Spinal cord (tissue), 10 donors: ENCODE results near the gene C5orf58. TPM values are rescaled to one million over a fixed set of nuclear protein-coding genes. Genes with fewer than 3 reads are reported as not detected.

Source experiments
- DNase-seq, 6 donors: peaks; one replicate each; pipeline versions ENCODE4 v3.0.0 to v3.0.0-alpha.2; 2013 to 2015; ENCODE audit warnings: low spot score in 6 of 6, low read depth in 4 of 6
- H3K27ac ChIP-seq: one replicate; pipeline ENCODE4 v1.5.1; 2013; ENCODE audit warnings: low read depth, low read length, control low read depth
- H3K27me3 ChIP-seq: one replicate; pipeline ENCODE4 v1.6.1; 2013; ENCODE audit warnings: low read length; ENCODE audit not compliant: control insufficient read depth, insufficient read depth
- H3K36me3 ChIP-seq: one replicate; pipeline ENCODE4 v1.6.1; 2013; ENCODE audit warnings: low read length; ENCODE audit not compliant: control insufficient read depth, insufficient read depth
- H3K4me1 ChIP-seq: one replicate; pipeline ENCODE4 v1.6.1; 2013; ENCODE audit warnings: low read length; ENCODE audit not compliant: control insufficient read depth, insufficient read depth
- H3K4me3 ChIP-seq: one replicate; pipeline ENCODE4 v1.5.1; 2013; ENCODE audit warnings: low read depth, low read length, control low read depth
- H3K9me3 ChIP-seq: one replicate; pipeline ENCODE4 v1.6.1; 2013; ENCODE audit warnings: low read length; ENCODE audit not compliant: control insufficient read depth, insufficient read depth
- WGBS: methylation state at CpG from one replicate; pipeline ENCODE4 v1.1.5; 2013; ENCODE audit warnings: missing lambda C conversion rate; ENCODE audit not compliant: insufficient coverage; 5-methylcytosine and 5-hydroxymethylcytosine counted together
- polyA plus RNA-seq, 2 donors: library from polyadenylated mRNA; unstranded; fragments of 120-200 nt; gene quantifications; one replicate each; pipeline ENCODE4 v1.2.1, GENCODE V29; 2013; ENCODE audit not compliant: insufficient read length in 2 of 2
- total RNA-seq, 2 donors: library from RNA; depleted of rRNA in 1 of 2; stranded (reverse); fragments of 120-200 nt in 1 of 2; fragments of >200 nt in 1 of 2; gene quantifications; one replicate each; pipeline versions ENCODE4 v1.2.3 to v1.2.4, GENCODE V29; 2013 to 2014
- donor health status: healthy.

Gene C5orf58
- total and polyA plus RNA-seq, 4 donors = 1.8 to 2.1 TPM; not detected in 2

DNA sequence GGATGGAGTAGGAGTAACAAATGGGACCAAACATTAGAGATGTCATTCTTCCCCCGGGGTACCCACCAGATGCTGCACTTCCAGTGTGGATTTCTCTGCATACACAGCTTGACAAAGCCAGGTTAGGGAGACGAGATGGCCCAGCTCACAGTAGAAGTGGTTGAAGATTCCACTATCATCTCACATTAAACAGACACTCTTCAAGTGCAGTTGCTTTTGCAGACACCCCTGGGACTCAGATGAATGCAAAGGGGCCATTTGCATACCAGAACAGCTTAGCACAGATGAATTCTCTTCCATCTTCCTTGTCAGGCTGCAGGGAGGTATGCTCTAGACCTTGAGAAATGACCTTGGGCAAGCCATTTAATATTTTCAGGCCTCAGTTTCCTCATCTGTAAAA is 12.6 kb upstream of the C5orf58 start:
- H3K4me1 ChIP-seq = peaks cover 21% of the 10 kb centered on the region
- H3K27me3 ChIP-seq = no peaks in the 10 kb centered on the region

DNA sequence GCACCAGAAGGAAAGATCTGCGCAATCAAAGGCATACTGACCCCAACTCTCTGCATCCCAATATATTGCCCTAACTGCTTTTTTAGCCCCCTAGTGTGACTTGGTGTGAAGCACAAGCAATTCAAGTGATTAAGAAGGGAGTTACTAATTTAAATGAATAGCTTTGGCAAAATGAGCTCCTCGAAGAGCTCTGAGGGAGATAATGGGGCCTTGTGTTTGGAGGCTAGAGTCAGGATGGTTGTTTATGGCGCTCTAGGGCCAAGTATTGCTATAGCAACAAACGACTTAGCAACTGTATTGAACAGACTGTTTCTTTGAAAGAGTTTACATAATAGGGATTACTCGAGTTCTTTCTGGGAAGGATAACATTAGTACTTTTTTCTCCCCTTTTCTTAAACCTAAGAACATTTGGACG is 11.5 kb upstream of the C5orf58 start:
- Histone ChIP-seq H3K27ac (peak overlapping the region; percentile 76), H3K9me3 (no peaks in the 10 kb centered on the region), H3K36me3 (no peaks in the 10 kb centered on the region), H3K27me3 (no peaks in the 10 kb centered on the region), H3K4me1 (peaks cover 25% of the 10 kb centered on the region), H3K4me3 (no peak overlapping the region)
- WGBS = 7% methylated on average over 2 of the region's 6 CpGs
- DNase-seq = peak; percentile 73 to 98 (median 85)

More for the DNA sequence above, 12.6 kb upstream of the C5orf58 start:
- Histone ChIP-seq H3K9me3 (no peaks in the 10 kb centered on the region), H3K4me3 (no peak overlapping the region), H3K36me3 (no peaks in the 10 kb centered on the region), H3K27ac (no peak overlapping the region)
- WGBS = 83% methylated on average over 1 of the region's 2 CpGs
- no peak for DNase-seq

DNA sequence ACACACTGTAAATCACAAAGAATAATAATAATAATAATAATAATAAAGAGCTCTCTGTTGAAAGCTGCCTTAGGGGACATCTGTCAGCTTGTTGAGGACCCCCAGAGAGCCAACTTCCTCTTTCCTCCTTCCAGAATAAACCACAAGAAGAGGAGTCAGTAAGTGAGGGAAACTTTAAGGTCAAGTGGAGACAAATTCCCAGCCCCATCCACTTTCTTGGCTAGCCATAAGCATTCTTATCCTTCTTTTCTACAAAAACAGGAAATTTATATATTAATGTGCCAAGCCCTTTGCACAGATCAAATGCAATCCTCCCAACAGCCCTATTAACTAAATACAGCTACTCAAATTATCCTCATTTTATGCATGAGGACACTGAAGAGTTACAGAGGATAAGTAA is 9.4 kb upstream of the C5orf58 start:
- H3K27ac ChIP-seq = no peak overlapping the region
- H3K4me1 ChIP-seq = peaks cover 25% of the 10 kb centered on the region
- DNase-seq = peak in 1 of 6 donors; percentile 71
- no peaks in the 10 kb centered on the region for H3K9me3 ChIP-seq
- H3K4me3 ChIP-seq = no peak overlapping the region
- no peaks in the 10 kb centered on the region for H3K27me3 ChIP-seq
- no peaks in the 10 kb centered on the region for H3K36me3 ChIP-seq

DNA sequence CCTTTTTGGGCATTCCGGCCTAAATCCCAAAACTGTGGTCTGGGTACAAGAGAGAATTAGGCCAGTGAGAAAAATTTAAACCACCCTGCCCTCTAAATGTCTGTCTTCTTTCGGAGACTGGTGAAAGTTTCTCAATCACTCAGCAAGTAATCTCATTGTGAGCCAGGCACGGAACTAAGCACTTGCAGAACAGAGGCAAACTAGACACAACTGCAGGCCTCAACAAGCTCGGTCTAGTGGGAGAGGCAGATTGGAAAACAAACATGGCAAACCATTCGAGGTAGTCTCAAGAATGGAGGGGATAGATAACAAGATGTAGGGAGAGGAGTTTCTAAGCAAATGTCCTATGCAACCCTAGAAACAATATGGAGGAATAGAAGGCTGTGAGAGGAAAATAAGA is 8.9 kb upstream of the C5orf58 start:
- Histone ChIP-seq H3K9me3 (no peaks in the 10 kb centered on the region), H3K27ac (no peak overlapping the region), H3K4me3 (no peak overlapping the region), H3K4me1 (peaks cover 21% of the 10 kb centered on the region), H3K27me3 (no peaks in the 10 kb centered on the region), H3K36me3 (no peaks in the 10 kb centered on the region)
- 87% methylated on average over 3 of the region's 5 CpGs for WGBS
- DNase-seq = no peak

DNA sequence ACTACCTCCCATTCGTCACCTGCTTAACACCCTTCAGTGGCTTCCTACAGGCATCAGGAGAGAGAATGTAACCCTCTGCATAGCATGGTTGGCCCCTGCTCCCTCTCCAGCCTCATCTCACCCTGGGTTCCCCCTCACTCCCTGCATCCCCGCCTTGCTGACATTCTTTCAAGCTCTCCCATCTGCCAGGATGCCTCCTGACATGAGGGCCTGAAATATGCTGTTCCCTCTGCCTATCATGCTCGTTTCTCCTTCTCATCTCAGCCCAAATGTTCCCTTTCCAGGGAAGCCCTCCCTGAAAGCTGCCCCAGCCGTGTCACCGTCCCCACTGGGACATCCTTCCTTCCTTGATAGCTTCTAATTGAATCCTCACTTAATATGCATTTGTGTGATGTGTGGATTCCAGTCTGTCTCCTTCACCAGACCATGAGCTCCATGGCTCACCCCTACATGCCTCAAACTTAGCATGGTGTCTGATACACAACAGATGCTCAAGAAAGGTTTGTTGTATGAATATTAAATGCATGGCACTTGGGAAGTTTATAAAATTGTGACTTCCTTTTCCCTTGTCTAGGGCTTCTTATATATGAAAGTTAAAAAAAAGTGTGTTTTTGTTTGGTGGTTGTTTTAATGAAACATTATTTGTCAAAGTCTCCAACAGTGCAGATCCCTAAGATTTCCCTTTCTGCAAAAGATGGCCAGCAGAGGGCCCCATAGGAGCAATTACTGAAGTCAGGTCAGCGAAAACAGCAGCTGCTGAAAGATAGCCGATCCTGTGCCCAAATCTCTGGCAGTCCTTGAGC is 7.3 kb upstream of the C5orf58 start:
- 55% methylated on average over 5 of the region's 7 CpGs for WGBS
- H3K27ac ChIP-seq = no peak overlapping the region

DNA sequence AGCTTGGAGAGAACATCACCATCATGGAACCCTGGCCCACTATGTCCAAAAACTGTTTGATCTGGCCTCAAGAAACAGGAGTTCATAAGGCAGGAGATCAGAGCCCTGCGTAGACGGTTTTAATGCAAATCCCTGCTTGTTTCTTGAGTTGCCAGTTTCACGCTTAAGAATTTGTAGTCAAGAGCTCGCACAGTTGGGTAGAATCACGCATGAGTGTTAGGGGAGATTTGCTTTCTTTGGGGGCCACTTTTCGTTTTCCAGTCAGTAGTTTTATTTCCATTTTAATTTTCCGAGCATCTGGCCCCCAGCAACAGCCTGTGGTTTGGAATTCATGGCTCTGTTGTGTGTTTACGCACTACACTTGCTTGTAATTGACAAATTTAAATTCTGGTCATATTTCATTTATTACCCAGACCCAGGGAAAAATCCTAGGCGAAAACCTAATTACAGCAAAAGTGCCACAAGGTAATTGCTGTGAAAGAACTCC is 6.6 kb upstream of the C5orf58 start:
- 50% methylated on average over 4 of the region's 9 CpGs for WGBS
- H3K36me3 ChIP-seq = no peaks in the 10 kb centered on the region
- no peaks in the 10 kb centered on the region for H3K27me3 ChIP-seq
- no peak overlapping the region for H3K27ac ChIP-seq
- peaks cover 14% of the 10 kb centered on the region for H3K4me1 ChIP-seq
- H3K4me3 ChIP-seq = no peak overlapping the region
- no peaks in the 10 kb centered on the region for H3K9me3 ChIP-seq
- peak in 2 of 6 donors; percentile 72 to 94 for DNase-seq

More for the DNA sequence above, 7.3 kb upstream of the C5orf58 start:
- H3K4me1 ChIP-seq = peaks cover 16% of the 10 kb centered on the region
- H3K9me3 ChIP-seq = no peaks in the 10 kb centered on the region
- DNase-seq = peak in 5 of 6 donors; percentile 75 to 96 (median 83)
- H3K36me3 ChIP-seq = no peaks in the 10 kb centered on the region
- H3K4me3 ChIP-seq = no peak overlapping the region
- H3K27me3 ChIP-seq = no peaks in the 10 kb centered on the region

DNA sequence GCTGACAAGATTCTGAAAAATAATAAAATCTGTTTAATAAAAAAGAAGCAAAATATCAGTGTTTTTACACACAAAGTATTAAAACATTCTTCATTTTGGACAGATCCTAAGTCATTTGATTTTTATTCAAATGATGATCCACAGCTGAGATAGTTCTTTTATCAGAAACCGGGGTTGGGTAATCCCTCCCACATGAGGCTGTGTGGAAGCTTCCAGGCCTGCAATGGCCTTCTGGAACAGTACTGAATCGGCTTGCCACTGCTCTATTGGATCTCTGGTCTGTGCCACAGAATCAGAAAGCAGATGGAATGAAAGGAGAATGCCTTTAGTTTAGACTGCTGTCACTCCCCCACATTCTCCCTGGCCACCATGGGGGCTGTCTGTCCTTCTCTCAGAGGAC is 6.1 kb upstream of the C5orf58 start:
- Histone ChIP-seq H3K4me3 (no peak overlapping the region), H3K4me1 (peaks cover 12% of the 10 kb centered on the region), H3K27ac (no peak overlapping the region), H3K27me3 (no peaks in the 10 kb centered on the region), H3K36me3 (no peaks in the 10 kb centered on the region), H3K9me3 (no peaks in the 10 kb centered on the region)
- DNase-seq = peak in 1 of 6 donors; percentile 84
- WGBS = 30% methylated on average over 1 of the region's 2 CpGs

DNA sequence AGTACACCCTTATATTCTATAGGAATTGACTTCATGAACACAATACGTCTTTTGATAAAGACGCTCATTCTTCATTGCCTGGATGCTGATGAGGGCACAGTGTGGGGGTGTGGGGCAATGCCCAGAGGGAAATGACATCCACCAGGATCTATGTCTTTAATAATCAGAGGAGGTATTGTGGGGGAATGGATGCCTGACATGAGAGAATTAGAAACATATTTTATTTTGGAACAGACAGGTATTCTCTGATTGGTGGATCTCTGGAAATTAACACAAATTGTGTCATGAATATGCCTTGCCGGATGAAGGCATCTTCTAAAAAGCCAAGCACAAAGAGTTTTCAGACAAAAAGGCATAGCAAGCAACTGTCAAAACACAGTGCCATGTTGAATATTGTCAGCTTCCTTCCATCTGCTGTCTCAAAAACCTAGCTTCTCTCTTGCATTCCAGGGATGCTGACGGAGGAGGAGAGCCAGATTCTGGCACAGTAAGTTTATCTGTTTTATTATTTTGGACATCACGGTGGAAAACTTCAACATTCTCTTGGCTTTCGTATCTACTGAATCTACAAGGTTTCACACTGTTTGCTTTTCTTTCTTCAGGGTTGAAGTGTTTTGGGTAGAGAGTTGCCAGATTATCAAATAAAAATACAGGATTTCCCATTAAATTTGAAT is 3.9 kb upstream of the C5orf58 start:
- Histone ChIP-seq H3K9me3 (no peaks in the 10 kb centered on the region), H3K4me1 (peaks cover 5% of the 10 kb centered on the region), H3K36me3 (peaks cover 3% of the 10 kb centered on the region), H3K27me3 (no peaks in the 10 kb centered on the region), H3K4me3 (no peak overlapping the region), H3K27ac (no peak overlapping the region)
- peak in 2 of 6 donors; percentile 63 to 79 for DNase-seq
- 67% methylated on average over 1 of the region's 6 CpGs for WGBS

DNA sequence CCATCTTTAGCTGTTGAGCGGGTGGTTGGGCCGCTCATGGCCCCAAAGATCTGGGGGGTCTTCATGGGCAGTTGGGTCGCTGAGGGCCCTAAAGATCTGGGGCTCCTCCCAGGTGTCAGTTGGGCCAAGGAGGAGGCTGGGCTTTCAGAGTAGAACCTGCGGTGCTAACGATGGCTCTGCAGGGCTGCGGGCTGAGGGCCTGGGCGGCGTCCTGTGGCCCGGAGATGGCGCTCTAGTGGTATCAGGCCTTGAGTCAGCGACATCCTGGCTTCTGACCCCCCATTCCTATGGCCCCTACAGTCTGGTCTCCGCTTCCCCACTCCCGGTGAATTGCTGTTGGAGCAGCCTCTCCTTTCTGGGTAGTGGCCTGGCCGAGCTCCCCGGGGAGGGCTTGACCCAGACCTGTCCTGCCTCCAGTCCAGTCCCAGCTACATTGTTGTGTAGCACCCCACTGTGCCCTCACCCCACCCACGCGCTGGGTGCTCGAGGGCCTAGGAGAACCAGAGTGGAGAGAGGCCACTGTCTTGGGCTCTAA is 640 bp downstream of the C5orf58 start:
- Histone ChIP-seq H3K27me3 (no peaks in the 10 kb centered on the region), H3K4me3 (no peak overlapping the region), H3K36me3 (peaks cover 3% of the 10 kb centered on the region), H3K4me1 (no peaks in the 10 kb centered on the region), H3K27ac (no peak overlapping the region), H3K9me3 (no peaks in the 10 kb centered on the region)
- WGBS = 97% methylated on average over 16 of the region's 18 CpGs
- no peak for DNase-seq
